HG02798 (cell line): ENCODE measurements around the gene FAM120A.
"Not testable (repeated sequence)": the region's sequence is repeated elsewhere in the genome, so short reads cannot be mapped to it uniquely, and the experiment has no call there.

ENCODE experiments used
- ATAC-seq: cut with Tn5 transposase; IDR thresholded peaks from one replicate; pipeline ENCODE4 v1.9.1; 2021; ENCODE audit warnings: mild to moderate bottlenecking; ENCODE audit not compliant: unreplicated experiment, poor library complexity

The FAM120A gene, protein sequence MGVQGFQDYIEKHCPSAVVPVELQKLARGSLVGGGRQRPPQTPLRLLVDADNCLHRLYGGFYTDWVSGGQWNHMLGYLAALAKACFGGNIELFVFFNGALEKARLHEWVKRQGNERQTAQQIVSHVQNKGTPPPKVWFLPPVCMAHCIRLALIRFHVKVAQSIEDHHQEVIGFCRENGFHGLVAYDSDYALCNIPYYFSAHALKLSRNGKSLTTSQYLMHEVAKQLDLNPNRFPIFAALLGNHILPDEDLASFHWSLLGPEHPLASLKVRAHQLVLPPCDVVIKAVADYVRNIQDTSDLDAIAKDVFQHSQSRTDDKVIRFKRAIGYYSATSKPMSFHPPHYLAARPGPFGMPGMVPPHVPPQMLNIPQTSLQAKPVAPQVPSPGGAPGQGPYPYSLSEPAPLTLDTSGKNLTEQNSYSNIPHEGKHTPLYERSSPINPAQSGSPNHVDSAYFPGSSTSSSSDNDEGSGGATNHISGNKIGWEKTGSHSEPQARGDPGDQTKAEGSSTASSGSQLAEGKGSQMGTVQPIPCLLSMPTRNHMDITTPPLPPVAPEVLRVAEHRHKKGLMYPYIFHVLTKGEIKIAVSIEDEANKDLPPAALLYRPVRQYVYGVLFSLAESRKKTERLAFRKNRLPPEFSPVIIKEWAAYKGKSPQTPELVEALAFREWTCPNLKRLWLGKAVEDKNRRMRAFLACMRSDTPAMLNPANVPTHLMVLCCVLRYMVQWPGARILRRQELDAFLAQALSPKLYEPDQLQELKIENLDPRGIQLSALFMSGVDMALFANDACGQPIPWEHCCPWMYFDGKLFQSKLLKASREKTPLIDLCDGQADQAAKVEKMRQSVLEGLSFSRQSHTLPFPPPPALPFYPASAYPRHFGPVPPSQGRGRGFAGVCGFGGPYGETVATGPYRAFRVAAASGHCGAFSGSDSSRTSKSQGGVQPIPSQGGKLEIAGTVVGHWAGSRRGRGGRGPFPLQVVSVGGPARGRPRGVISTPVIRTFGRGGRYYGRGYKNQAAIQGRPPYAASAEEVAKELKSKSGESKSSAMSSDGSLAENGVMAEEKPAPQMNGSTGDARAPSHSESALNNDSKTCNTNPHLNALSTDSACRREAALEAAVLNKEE

DNA sequence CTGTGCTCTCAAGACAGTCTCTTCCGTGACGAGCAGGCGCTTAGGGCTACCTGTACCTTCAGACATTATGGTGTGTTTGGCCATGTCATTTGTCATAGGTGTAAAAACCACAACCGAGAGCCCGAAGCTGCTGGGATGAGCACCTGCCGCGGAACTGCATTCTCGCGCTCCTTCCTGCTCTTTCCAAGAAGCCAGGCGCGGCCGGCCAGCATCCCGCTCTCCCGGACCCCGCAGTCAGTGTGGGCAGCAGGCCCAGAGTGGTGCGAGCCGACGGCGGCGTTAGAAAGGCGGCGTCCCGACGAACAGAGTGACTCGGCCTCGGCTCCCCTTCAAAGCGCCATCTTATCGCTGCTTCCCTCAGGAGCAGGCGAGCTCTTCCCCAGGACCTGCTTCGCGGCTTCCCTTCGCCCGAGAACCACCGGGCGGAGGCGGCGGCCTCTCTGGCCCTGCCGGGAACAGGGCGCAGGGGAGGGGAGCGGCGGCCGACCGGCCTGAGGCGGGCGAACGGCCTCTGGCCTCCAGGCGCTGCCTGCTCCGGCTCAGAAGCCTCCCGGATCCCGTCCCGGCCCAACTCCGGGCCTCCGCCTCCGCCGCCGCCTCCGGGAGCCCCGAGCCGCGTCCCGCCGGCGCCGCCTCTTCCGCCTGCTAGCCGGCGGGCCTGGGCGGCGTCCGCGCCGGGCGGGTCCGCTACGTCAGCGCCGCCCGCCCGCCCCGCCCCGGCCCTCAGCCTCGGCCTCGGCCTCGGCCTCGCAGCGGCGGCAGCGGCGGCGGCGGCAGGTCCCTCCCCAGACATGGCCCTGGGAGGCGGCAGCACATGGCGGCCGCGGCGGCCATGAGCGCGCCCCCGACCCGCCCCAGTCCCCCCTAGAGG, at the start of gene FAM120A:
Gene FAM120A, plus strand, starts transcription at position 741 of the 871 bp plus-strand sequence. CDS start 231 bp downstream, outside the sequence.
- ATAC-seq: peak; percentile 64

DNA sequence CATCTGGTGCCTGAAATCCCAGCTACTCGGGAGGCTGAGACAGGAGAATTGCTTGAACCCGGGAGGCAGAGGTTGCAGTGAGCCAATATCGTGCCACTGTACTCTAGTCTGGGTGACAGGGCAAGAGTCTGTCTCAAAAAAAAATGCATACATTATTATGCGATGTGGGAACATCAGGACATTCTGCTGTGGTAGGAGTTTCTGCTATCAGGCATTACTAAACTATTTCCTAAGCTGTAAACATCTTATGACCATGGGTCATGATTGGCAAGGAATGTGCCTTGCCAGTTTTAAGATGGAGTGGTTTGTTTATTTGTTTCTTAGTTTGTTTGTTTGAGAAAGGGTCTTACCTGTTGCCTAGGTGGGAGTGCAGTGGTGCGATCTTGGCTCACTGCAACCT, 45.1 kb upstream of the FAM120A start:
- ATAC-seq: no peak

DNA sequence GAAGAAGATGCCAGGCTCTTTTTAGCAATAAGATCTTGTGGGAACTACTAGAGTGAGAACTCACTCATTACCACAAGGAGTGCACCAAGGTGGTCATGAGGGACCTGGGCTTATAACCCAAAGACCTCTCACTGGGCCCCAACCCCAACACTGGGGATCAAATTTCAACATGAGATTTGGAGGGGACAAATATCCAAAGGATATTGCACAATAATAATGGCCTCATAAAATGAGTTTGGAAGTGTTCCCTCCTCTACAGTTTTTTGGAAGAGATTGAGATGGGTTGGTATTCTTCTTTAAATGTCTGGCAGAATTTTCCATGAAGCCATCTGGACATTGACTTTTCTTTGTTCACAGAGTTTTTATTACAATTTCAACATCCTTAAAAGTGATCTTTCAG, 38.0 kb upstream of the FAM120A start:
- ATAC-seq: no peak

DNA sequence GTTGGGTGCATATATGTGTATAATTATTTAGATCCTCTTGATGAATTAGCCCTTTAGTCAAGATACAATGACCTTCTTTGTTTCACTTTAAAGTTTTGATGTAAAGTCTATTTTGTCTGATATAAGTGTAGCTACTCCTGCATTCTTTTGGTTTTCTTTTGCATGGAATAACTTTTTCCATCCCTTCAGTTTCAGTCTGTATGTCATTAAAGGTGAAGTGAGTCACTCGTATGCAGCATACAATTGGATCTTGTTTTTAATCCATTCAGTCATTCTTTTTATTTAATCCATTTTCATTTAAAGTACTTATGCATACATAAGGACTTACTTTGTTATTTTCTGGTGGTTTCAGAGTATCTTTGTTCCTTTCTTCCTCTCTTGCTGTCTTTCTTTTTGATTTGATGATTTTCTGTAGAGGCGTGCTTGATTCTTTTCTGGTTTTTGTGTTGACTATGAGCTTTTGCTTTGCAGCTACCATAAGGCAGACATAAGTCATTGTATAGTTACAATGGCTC, 36.3 kb upstream of the FAM120A start:
- no peak for ATAC-seq

DNA sequence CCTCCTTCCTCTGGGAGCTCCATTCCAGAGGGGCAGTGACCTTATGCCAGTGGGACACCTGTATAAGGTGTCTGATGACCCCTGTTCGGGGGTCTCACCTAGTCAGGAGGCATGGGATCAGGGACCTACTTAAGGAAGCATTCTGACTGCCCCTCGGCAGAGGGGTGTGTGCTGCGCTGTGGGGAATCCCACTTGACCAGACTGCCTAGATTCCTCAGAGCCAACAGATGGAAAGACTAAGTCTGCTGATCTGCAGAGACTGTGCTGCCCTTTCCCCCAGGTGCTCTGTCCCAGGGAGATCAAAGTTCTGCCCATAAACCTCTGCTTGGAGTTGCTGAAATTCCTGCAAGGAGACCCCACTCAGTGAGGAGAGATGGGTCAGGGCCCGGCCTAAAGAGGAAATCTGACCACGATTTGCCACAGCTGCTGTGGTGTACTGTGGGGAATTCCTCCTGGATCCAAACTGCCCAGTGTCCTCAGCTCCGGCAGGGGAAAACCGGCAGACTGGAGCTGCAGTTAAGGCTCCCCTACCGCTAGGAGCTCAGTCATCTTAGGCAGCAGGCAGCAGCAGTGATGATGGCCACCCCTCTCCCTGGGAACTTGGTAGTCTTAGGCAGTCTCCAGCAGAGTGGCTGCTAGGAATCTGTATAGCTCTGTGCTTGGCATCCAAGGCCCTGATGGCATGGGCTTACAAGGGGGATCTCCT, 34.8 kb upstream of the FAM120A start:
- no peak for ATAC-seq

DNA sequence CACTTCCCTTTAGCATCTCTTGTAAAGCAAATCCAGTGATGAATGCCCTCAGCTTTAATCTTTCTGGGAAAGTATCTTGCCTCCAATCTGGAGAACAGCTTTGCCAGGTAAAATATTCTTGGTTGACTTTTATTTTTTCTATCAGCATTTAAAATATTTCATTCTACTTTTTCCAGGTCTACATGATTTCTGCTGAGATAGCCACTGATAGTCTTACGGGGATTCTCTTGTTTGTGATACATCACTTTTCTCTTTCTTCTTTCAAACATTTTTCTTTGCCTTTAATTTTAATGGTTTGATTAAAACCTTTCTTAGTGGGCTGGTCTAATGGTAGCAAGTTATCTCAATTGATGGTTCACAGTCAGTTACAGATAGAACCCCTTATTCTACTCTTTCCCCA, 33.9 kb upstream of the FAM120A start:
- no peak for ATAC-seq

DNA sequence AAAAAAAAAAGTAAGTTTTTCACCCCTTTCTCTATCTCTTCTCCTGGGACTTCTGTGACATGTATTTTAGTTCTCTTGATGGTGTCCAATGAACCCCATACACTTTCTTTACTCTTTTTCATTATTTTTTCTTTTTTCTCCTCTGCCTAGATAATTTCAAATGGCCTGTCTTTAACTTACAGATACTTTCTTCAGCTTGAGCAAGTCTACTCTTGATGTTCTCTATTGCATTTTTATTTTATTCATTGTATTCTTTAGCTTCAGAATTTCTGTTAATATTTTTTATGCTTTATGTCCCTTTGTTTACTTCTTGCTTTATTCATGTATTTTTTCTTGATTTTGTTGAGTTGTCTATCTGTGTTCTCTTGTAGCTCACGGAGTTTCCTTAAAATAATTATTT, 32.5 kb upstream of the FAM120A start:
- no peak for ATAC-seq

DNA sequence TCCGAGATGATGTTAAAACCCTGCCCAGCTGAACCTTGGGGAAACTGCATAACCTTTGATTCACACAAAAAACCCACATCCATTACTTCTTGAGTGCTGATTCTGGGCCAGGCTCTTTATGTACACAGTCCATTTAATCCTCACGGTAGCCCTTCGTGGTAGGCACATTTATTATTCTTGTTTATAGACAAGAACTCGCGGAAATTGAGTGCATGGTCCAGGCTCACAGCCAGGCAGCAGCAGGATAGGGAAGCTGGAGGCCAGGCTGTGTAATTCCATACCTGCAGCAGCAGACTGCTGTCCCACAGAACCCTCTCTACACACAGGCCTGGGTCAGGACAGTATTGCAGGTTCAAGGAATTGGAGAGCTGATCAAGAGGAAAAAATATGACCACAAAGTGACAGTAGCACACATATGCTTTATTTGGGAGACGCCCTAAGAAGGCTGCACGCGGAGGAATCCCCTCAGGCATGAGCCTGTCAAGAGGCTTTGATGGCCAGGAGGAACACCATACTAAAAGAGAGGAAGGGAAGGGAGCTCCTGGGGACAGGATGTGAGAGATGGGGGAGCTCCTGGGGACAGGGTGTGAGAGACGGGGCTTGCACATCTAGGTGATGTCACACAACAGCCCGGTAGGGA, 28.4 kb upstream of the FAM120A start:
- ATAC-seq: no peak

DNA sequence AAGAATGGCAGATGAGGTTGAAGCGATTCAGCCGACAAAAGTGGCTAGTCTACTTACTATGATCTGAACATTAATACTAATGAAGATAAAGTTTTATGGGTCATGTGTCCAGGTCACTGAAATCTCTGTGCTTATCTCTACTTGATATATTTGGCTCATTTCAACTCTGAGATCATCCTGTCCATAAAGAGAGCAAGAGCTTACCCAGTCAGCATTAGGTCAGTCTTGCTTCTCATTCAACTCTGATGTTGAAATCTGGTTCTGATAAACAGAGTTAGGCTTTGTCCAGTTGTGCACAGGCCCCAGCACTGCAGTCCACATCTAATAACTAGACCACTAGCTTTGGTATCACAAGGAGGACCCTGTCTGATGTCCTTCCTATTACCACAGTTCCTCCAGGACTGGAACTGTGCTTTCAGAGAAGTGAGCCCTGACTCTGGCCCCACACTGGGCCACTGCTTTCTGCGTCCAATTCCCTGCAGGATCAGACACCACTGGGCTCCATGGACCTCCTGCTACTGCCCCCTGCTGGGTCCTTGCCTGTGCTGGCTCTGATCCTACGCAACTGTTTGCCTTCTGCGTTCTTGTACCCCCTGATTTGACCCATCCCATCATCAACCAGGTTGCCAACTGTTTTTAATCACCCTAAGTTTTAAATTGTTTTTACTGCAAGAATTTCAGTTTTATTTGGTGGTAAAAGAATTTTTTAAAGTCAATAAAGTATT, 23.7 kb upstream of the FAM120A start:
- ATAC-seq: no peak

DNA sequence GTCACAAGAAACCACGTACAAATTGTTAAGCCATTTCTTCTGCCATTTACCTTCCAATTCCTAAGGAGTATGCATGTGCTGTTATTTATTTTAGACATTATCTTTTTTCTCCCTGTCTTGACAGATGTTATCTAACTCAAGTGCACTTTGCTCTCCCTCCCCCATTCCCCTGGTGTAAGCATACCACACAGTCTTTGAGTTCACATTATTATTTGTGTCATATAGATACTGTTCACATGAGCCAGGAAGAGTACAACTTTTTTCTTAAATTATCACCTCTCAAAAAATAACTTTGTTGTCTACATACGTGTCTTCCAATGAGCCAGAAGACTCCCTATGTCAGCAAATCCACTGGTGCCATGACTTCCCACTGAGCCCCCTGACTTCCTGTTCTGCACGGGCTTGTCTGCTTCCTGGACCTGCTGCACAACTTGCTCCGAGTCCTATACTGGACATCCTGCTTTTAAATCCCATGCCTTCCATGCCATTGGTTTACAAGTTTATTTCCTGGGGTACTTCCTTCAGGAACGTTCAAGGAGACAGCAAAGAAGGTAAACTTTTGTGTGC, 19.9 kb upstream of the FAM120A start:
- ATAC-seq: no peak

DNA sequence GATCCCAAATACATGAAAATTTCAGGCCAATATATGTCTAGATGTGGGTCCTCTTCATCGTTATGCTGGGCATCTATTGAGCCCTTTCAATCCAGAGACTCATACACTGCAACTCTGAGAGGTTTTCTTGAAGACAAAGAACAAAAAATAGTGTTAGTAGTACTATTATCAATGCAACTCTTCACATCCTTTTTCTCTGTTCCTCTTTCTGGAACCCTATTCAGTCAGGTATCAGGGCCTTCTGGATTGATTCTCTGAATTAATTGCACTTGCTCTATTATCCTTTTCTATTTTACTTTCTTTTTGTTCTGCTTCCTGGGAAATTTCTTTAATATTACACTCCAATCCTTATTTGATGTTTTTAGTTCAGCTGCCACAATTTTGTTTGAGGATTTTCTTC, 18.5 kb upstream of the FAM120A start:
- ATAC-seq: no peak

DNA sequence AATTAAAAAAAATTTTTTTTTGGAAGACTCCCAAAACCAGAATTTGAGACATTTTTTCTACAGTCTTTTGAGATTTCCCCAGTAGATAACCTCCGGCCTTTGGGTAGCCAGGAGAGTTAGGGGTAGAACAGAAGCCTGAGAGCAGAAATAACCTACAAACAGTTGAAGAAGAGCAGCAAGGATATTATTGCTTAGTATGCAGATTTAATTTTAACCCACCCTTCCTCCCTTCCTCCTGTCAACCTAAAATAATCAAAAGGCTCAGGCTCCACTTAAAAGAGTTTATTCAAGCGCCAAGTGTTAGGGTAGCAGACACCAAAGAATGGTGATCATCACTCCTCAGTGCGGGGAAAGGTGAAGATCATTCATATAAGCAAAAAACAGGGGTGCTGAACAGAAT, 17.4 kb upstream of the FAM120A start:
- no peak for ATAC-seq

DNA sequence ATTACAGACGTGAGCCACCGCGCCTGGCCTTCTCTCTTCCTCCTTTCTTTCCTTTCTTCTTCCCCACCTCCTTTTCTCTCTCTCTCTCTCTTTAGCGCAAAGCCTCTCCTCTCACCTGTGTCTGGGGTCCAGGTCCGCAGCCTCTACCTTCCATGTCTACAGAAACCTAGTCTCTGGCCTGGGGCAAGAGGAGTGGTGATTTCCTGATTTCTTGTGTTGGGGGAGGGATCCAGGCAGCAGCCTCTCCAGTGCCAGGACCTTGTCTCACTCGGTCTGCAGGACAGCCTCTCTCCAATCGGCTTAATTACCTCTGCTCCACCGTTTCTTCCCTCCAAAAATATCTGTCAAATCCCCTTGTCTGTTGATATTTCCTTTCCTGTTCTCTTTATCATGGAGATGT, 16.1 kb upstream of the FAM120A start:
- ATAC-seq: no peak

DNA sequence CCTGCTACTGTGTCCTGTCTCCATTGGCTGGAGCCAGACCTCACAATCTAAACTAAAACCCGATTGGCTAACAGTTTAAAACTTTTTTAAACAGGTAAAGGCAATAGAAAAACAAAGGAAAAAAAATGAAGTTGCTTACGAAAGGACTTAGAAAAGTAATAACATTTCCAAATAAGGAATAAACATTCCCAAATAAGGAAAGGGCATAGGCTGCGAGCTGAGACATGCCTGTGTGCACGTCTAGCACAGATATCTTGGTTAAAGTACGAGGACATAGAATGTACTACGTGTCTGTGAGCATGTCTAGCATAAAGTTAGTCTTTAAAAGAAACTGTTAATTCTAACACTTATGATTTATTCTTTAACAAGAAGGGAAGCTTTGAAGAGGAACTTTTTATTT, 15.3 kb upstream of the FAM120A start:
- no peak for ATAC-seq

DNA sequence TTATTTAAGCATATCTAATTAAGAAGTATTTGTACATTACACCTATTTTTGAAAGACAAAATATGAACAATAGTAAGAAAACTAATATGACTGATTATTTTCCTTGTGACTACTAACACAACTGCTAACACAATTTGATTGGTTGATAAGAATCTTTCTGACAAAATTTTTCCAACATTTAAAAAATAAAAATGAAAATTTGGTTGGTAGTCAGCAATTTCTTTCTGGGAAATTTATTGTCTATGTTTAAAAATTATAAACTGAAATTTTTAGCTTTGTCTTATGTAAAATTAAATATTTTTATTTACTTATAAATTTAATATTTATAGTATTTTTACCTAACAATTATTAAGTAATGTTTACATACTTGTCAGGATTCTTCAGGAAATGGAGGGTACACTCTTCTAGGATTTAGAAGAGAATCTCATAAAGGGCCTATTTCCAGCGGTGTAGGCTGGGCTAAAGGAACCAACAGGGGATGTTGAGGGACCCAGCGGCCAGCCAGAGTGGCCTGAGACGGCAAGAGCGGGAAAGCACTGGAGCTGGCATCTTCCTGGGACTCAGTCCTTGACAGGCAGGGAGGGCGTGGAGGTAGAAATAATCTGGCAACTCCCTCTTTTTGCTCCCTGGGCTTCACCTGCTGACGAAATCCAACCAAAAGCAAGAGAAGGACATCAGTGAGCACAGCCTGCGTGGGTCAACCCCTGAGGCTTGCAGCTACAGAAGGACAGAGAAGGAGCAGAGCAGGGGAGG, 14.7 kb upstream of the FAM120A start:
- ATAC-seq: no peak

DNA sequence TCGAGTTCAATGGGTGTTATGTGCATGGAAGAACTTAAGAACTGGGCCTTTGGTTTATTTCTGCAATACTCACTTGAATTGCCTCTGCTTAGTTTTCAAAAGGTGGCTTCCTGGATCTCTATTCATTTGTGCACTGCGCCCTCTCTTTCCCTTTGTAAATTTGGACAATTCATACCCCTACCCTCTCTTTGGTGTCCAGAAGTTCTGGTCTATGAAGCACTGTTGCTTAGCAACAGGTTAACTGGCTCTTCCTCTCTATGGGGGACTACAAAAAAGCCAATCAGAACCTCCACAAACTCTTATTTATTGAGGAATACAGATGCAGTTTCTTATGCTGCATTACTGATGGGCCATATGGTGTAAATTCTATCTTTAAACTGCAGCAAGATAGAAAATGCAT, 13.5 kb upstream of the FAM120A start:
- no peak for ATAC-seq

DNA sequence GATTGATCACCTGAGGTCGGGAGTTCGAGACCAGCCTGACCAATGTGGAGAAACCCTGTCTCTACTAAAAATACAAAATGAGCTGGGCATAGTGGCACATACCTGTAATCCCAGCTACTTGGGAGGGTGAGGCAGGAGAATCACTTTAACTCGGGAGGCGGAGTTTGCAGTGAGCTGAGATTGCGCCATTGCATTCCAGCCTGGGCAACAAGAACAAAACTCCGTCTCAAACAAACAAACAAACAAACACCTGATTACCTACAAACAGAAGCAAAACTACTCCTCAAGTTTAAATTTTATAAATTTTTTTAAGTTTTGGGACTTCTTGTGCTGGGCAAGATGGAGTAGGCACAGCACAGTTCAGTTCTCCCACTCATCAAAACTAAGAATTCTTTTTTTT, 12.2 kb upstream of the FAM120A start:
- not testable (repeated sequence) for ATAC-seq
